CD4-positive, alpha-beta T cell (primary cell): Measurements from ENCODE around the gene KPNA6. TPM values are rescaled to one million over a fixed set of nuclear protein-coding genes. Genes with fewer than 3 reads are reported as not detected.

Experiments
- ATAC-seq: fragments of 200-7000 bp; cut with Tn5 transposase; one replicate; pipeline ENCODE4 v1.10.0; 2022; ENCODE audit warnings: mild to moderate bottlenecking; ENCODE audit not compliant: poor library complexity
- CTCF ChIA-PET: fragments of 350-600 bp; sonication (Branson Sonifier 250); formaldehyde crosslinking; loops from one replicate; lab custom pipeline; 2021; ENCODE audit warnings: antibody characterized with exemption, inconsistent platforms; lab: Charles Lee
- POLR2A ChIA-PET: fragments of 350-600 bp; sonication (Branson Sonifier 250); formaldehyde crosslinking; loops from one replicate; lab custom pipeline; 2021; ENCODE audit warnings: antibody characterized with exemption, inconsistent platforms; lab: Charles Lee
- DNase-seq, 14 experiments: peaks; one replicate each; pipeline ENCODE4 v3.0.0-alpha.2; 2013 to 2020; ENCODE audit warnings: mixed read lengths in 2 of 14
- H3K27ac ChIP-seq, 2 donors: one replicate each; pipeline versions ENCODE4 v1.5.1 to v1.7.0; 2013; ENCODE audit warnings: low read length in 2 of 2, low read depth in 1 of 2, mild to moderate bottlenecking in 1 of 2
- H3K27me3 ChIP-seq, 2 experiments: 1 replicate in 1 of 2; 2 replicates in 1 of 2; pipeline versions ENCODE4 v1.6.1 to v1.7.0; 2013; ENCODE audit warnings: low read length in 2 of 2, control low read depth in 1 of 2, mild to moderate bottlenecking in 1 of 2, moderate library complexity in 1 of 2; ENCODE audit not compliant: insufficient read depth in 2 of 2, control insufficient read depth in 1 of 2
- H3K36me3 ChIP-seq: one replicate; pipeline ENCODE4 v1.6.1; 2013; ENCODE audit warnings: low read length, control low read depth; ENCODE audit not compliant: insufficient read depth
- H3K4me1 ChIP-seq: one replicate; pipeline ENCODE4 v1.6.1; 2013; ENCODE audit warnings: low read length, control low read depth; ENCODE audit not compliant: insufficient read depth
- H3K4me3 ChIP-seq: one replicate; pipeline ENCODE4 v1.5.1; 2013; ENCODE audit warnings: mild to moderate bottlenecking, low read length, moderate library complexity
- H3K9me3 ChIP-seq, 2 experiments: 1 replicate in 1 of 2; 2 replicates in 1 of 2; pipeline versions ENCODE4 v1.6.1 to v1.7.0; 2013; ENCODE audit warnings: low read length in 2 of 2, mild to moderate bottlenecking in 2 of 2, control low read depth in 1 of 2, moderate library complexity in 1 of 2; ENCODE audit not compliant: control insufficient read depth in 1 of 2, insufficient read depth in 1 of 2
- H3K27ac Mint-ChIP-seq: one replicate; pipeline ENCODE4 v1.8.0; 2020; ENCODE audit warnings: mixed read lengths
- H3K27me3 Mint-ChIP-seq: one replicate; pipeline ENCODE4 v1.8.0; 2021; ENCODE audit warnings: mixed read lengths
- H3K36me3 Mint-ChIP-seq: one replicate; pipeline ENCODE4 v1.8.0; 2021; ENCODE audit warnings: low read depth, mixed read lengths
- H3K4me1 Mint-ChIP-seq: one replicate; pipeline ENCODE4 v1.8.0; 2021; ENCODE audit warnings: low read depth, mixed read lengths
- H3K4me3 Mint-ChIP-seq: one replicate; pipeline ENCODE4 v1.8.0; 2020; ENCODE audit warnings: mild to moderate bottlenecking, mixed read lengths
- H3K9me3 Mint-ChIP-seq: one replicate; pipeline ENCODE4 v1.8.0; 2020; ENCODE audit warnings: mixed read lengths
- intact Hi-C, 2 experiments: fragments of 100-400 bp; cut with DNase I in 1 of 2; cut with micrococcal nuclease in 1 of 2; formaldehyde crosslinking; loops; one replicate each; pipeline versions ENCODE4 v1.15.1 to v1.9.0; 2023 to 2025; cut with DNase I, micrococcal nuclease
- microRNA-seq: library from miRNA; unstranded; fragments of <30 nt; microRNA quantifications from one replicate; pipeline ENCODE4 v1.2.0, GENCODE V29; 2021; ENCODE audit warnings: borderline microRNAs expressed, borderline replicate concordance
- total RNA-seq, 174 experiments: library from RNA in 2 of 174; stranded (reverse) in 2 of 174; gene quantifications; one replicate each; pipeline ENCODE4 v1.2.3 and lab custom pipeline; 2021 to 2026
- TF ChIP-seq, protein P1 (sequence below): fragments of 200-600 bp; IDR thresholded peaks from one replicate; pipeline ENCODE4 v1.8.0; 2022; ENCODE audit warnings: antibody characterized with exemption, mild to moderate bottlenecking

KPNA6 gene
- total RNA-seq, 2 experiments from 2014 or later = 47.1 to 47.8 TPM

DNA sequence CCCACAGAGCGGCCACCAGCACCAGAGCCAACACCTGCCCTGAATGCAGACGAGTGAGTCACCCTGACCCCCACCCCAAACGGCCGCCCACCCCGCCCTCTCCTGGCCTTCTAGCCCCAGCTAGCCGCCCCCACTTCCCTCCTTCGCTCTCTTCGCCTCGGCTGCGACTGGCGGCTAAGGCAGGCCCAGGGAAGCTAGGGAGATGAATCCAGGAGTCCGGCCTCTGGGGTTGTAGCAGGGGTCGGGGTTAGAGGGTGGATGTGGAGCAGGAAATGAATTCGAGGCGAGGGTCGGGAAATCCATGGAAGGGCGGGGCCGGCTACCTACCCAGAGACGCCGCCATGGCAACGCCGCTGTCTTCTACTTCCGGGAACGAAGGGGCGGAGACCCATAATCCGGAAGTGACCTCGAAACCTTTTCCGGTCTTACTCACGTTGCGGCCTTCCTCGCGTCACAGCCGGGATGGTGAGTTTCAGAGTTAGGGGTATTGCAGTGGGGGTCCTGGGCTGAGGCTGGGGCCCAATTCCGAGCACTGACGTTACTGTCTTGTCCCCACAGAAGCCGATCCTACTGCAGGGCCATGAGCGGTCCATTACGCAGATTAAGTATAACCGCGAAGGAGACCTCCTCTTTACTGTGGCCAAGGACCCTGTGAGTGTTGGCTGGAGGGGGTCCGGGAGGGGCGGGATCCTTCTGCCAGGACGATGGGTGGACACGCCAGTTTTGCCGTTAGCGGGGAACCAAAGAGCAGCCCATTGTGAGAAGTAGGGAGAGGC lies 114.3 kb downstream of the KPNA6 start, which contains the start of the genes EIF3I and TMEM234:
Gene EIF3I (plus strand): TSS at position 428 of the 776 bp plus-strand sequence. CDS start 35 bp downstream, at position 463.
Gene TMEM234 (minus strand): TSS at position 374 of the 776 bp plus-strand sequence. CDS start 31 bp downstream, at position 343.
- Histone ChIP-seq H3K9me3 (no peaks in the 10 kb centered on the region), H3K4me1 (peaks cover 34% of the 10 kb centered on the region), H3K36me3 (peaks cover 31% of the 10 kb centered on the region), H3K27ac (peak within 1 kb of the TSS; percentile 94), H3K4me3 (peak within 1 kb of the TSS; percentile 79), H3K27me3 (no peaks in the 10 kb centered on the region)
- no peaks in the 10 kb centered on the region for H3K9me3 Mint-ChIP-seq
- DNase-seq (peak; percentile 81 to 96 (median 88)), ATAC-seq (peak; percentile 89)
- H3K27me3 Mint-ChIP-seq = no peaks in the 10 kb centered on the region
- peaks cover 59% of the 10 kb centered on the region for H3K36me3 Mint-ChIP-seq
- intact Hi-C loops = loop anchor here (1.0 to 10.0 kb wide), 4 partner anchors 29 to 172 kb away; partner anchors contain the start of genes BSDC1 (in 1 of the 2) and LCK (in 1 of the 2)
- CTCF ChIA-PET = no interaction called here
- TF ChIP-seq, protein P1, sequence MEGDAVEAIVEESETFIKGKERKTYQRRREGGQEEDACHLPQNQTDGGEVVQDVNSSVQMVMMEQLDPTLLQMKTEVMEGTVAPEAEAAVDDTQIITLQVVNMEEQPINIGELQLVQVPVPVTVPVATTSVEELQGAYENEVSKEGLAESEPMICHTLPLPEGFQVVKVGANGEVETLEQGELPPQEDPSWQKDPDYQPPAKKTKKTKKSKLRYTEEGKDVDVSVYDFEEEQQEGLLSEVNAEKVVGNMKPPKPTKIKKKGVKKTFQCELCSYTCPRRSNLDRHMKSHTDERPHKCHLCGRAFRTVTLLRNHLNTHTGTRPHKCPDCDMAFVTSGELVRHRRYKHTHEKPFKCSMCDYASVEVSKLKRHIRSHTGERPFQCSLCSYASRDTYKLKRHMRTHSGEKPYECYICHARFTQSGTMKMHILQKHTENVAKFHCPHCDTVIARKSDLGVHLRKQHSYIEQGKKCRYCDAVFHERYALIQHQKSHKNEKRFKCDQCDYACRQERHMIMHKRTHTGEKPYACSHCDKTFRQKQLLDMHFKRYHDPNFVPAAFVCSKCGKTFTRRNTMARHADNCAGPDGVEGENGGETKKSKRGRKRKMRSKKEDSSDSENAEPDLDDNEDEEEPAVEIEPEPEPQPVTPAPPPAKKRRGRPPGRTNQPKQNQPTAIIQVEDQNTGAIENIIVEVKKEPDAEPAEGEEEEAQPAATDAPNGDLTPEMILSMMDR = no peak
- POLR2A ChIA-PET = interaction anchor here (1.0 to 2.8 kb wide), 4 partner anchors 21 to 172 kb away, joined by 3 to 9 read pairs (median 7); partner anchors contain the start of genes BSDC1 and LCK
- H3K27ac Mint-ChIP-seq = peak within 1 kb of the TSS; percentile 99
- H3K4me1 Mint-ChIP-seq = peaks cover 38% of the 10 kb centered on the region
- peak within 1 kb of the TSS; percentile 99 for H3K4me3 Mint-ChIP-seq

DNA sequence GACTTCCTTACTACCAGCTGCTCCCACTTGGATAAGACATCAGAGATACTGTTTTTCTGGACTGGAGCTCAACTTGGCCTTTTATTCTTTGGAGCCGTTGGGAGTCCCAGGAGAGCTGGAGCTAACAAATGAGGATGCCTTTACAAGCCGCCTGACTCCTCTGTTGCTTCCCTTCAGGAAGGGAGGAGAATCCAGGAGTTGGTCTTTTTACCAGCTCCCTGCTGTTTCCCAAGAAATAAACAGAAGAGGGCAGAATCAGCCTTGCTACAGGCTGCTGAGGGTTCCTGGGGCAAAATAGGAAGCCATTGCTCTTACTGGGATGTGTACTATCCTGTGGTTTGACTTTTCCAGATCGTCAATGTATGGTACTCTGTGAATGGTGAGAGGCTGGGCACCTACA lies 115.8 kb downstream of the KPNA6 start:
- Histone ChIP-seq H3K4me3 (no peak overlapping the region), H3K9me3 (no peaks in the 10 kb centered on the region), H3K27ac (no peak overlapping the region), H3K36me3 (peaks cover 44% of the 10 kb centered on the region), H3K27me3 (no peaks in the 10 kb centered on the region), H3K4me1 (peaks cover 34% of the 10 kb centered on the region)
- intact Hi-C loops = loop anchor here (2.0 to 10.0 kb wide), 2 partner anchors 27 to 51 kb away; partner anchors contain the start of gene LCK (in 1 of the 2)
- Mint-ChIP-seq H3K4me3 (peak overlapping the region; percentile 99), H3K36me3 (peaks cover 71% of the 10 kb centered on the region), H3K27ac (peak overlapping the region; percentile 99), H3K4me1 (peaks cover 46% of the 10 kb centered on the region), H3K27me3 (no peaks in the 10 kb centered on the region), H3K9me3 (no peaks in the 10 kb centered on the region)
- no peak for ATAC-seq
- TF ChIP-seq, protein P1 = no peak
- ChIA-PET CTCF (interaction anchor here (0.6 to 1.6 kb wide), 7 partner anchors 16 to 112 kb away, joined by 3 to 5 read pairs (median 4); partner anchors contain the start of gene MARCKSL1), POLR2A (interaction anchor here (1.6 to 2.8 kb wide), 2 partner anchors 27 to 171 kb away, joined by 9 read pairs; partner anchors contain the start of genes BSDC1 and LCK)
- DNase-seq = no peak

DNA sequence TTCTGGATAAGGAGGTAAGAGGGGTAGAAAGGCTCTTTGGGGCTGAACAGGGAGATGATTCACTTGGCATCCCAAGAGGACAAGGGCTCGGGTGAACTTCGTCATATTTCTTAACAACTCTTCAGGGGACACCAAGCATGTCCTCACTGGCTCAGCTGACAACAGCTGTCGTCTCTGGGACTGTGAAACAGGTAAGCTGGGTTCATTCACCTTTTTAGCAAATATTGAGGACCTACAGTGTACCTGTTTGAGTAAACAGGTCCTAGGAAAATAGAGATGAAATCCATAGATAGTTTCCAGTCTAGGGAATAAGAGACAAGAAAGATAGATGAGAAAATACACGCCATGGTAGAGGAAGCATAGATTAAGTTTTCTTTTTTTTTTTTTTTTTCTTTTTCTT lies 116.4 kb downstream of the KPNA6 start:
- peaks cover 34% of the 10 kb centered on the region for H3K4me1 ChIP-seq
- no peak overlapping the region for H3K27ac ChIP-seq
- intact Hi-C loops = loop anchor here in 1 of 2 experiments (10.0 kb wide), 1 partner anchor 51 kb away; no protein-coding TSS in a partner anchor
- peaks cover 49% of the 10 kb centered on the region for H3K36me3 ChIP-seq
- H3K4me3 ChIP-seq = no peak overlapping the region
- POLR2A ChIA-PET = no interaction called here
- no peak for DNase-seq
- no peaks in the 10 kb centered on the region for H3K27me3 ChIP-seq
- Mint-ChIP-seq H3K27me3 (no peaks in the 10 kb centered on the region), H3K4me3 (peak overlapping the region; percentile 99), H3K27ac (peak overlapping the region; percentile 99), H3K9me3 (no peaks in the 10 kb centered on the region), H3K4me1 (peaks cover 46% of the 10 kb centered on the region), H3K36me3 (peaks cover 74% of the 10 kb centered on the region)
- ATAC-seq = no peak
- TF ChIP-seq, protein P1 = no peak
- CTCF ChIA-PET = interaction anchor here (1.1 to 1.6 kb wide), 4 partner anchors 9 to 112 kb away, joined by 3 to 5 read pairs (median 4); partner anchors contain the start of gene MARCKSL1
- no peaks in the 10 kb centered on the region for H3K9me3 ChIP-seq

Small RNA genes within 50 kb of the gene (microRNA-seq; reads per million reads assigned to microRNA genes)
- not detected for gene MIR5585

Other genes starting within 250 kb of the KPNA6 start
- 100 to 1,000 TPM; 282 to 287 TPM for gene PTP4A2, start 169.7 kb upstream of the KPNA6 start, total RNA-seq
- gene KHDRBS1, start 94.2 kb upstream of the KPNA6 start, total RNA-seq = 10 to 100 TPM; 91.6 to 94.2 TPM
- gene TMEM39B, start 35.1 kb upstream of the KPNA6 start, total RNA-seq = 1 to 10 TPM; 7.2 to 7.9 TPM
- 1 to 10 TPM; 6.3 to 6.4 TPM for gene TXLNA, start 71.6 kb downstream of the KPNA6 start, total RNA-seq
- 1 to 10 TPM; 4.0 to 5.7 TPM for gene CCDC28B, start 92.5 kb downstream of the KPNA6 start, total RNA-seq
- gene IQCC, start 97.6 kb downstream of the KPNA6 start, total RNA-seq = 1 to 10 TPM; 2.4 to 3.2 TPM
- gene DCDC2B, start 101.0 kb downstream of the KPNA6 start, total RNA-seq = under 1 TPM in 1 of 2 experiments, not detected in 1; 0.14 TPM
- 10 to 100 TPM; 11.5 to 12.8 TPM for gene TMEM234, start 114.3 kb downstream of the KPNA6 start, total RNA-seq
- gene EIF3I, start 114.4 kb downstream of the KPNA6 start, total RNA-seq = 100 to 1,000 TPM; 103 to 110 TPM
- under 1 TPM; 0.38 to 0.45 TPM for gene FAM167B, start 139.2 kb downstream of the KPNA6 start, total RNA-seq
- 100 to 1,000 TPM; 187 to 188 TPM for gene LCK, start 143.2 kb downstream of the KPNA6 start, total RNA-seq
- gene HDAC1, start 184.0 kb downstream of the KPNA6 start, total RNA-seq = 10 to 100 TPM; 56.9 to 61.0 TPM
- gene MARCKSL1, start 228.2 kb downstream of the KPNA6 start, total RNA-seq = 10 to 100 TPM; 23.4 to 23.6 TPM